IMR-90 (cell line): Measurements from ENCODE around the gene PDE11A. TPM values are rescaled to one million over a fixed set of nuclear protein-coding genes. Genes with fewer than 3 reads are reported as not detected.

Experiments
- ATAC-seq: fragments of 200-7000 bp; cut with Tn5 transposase; 2 replicates; pipeline ENCODE4 v1.9.1; 2020; ENCODE audit warnings: low read depth, mild to moderate bottlenecking, moderate library complexity
- BruUV-seq: library from RNA; stranded (reverse); fragments of 400-500 nt; replicated peaks from 2 replicates; lab custom pipeline; 2021; lab: Mats Ljungman, UMichigan
- CTCF ChIA-PET: fragments of 300-600 bp; formaldehyde crosslinking; extraction: SDS; loops from one replicate; lab custom pipeline; 2021; ENCODE audit warnings: antibody characterized with exemption; lab: Yijun Ruan, JAX
- POLR2A ChIA-PET: fragments of 300-600 bp; sonication (Branson Sonifier 250); formaldehyde crosslinking; loops from one replicate; lab custom pipeline; 2022; ENCODE audit warnings: antibody characterized with exemption; ENCODE audit not compliant: unreplicated experiment; lab: Charles Lee
- DNase-seq: peaks from one replicate; pipeline ENCODE4 v3.0.0; 2013
- H2AFZ ChIP-seq: replicated peaks from 2 replicates; pipeline ENCODE3; 2013; ENCODE audit warnings: low read length, mild to moderate bottlenecking; ENCODE audit not compliant: poor library complexity
- H2AK5ac ChIP-seq: 2 replicates; pipeline ENCODE4 v1.6.1; 2013; ENCODE audit warnings: low read depth, low read length, inconsistent platforms
- H2AK9ac ChIP-seq: replicated peaks from 2 replicates; pipeline ENCODE3; 2013; ENCODE audit warnings: mild to moderate bottlenecking, low read depth, low read length, moderate library complexity; ENCODE audit not compliant: poor library complexity
- H2BK120ac ChIP-seq: 2 replicates; pipeline ENCODE4 v1.6.1; 2013; ENCODE audit warnings: low read depth, low read length, inconsistent platforms
- H2BK15ac ChIP-seq: 3 replicates; pipeline ENCODE4 v1.6.1; 2013; ENCODE audit warnings: low read depth, low read length, inconsistent platforms
- H2BK20ac ChIP-seq: 2 replicates; pipeline ENCODE4 v1.6.1; 2013; ENCODE audit warnings: low read depth, mild to moderate bottlenecking, inconsistent platforms, low read length, moderate library complexity
- H2BK5ac ChIP-seq: 2 replicates; pipeline ENCODE4 v1.6.1; 2013; ENCODE audit warnings: mild to moderate bottlenecking, low read depth, low read length, inconsistent platforms; ENCODE audit not compliant: poor library complexity, severe bottlenecking
- H3K14ac ChIP-seq: replicated peaks from 2 replicates; pipeline ENCODE4 v1.6.1; 2013; ENCODE audit warnings: low read depth, low read length, inconsistent platforms
- H3K18ac ChIP-seq: 2 replicates; pipeline ENCODE4 v1.6.1; 2013; ENCODE audit warnings: low read depth, low read length, control low read depth
- H3K23ac ChIP-seq: 2 replicates; pipeline ENCODE4 v1.6.1; 2013; ENCODE audit warnings: low read depth, low read length, inconsistent platforms
- H3K27ac ChIP-seq: 2 replicates; pipeline ENCODE4 v1.5.1; 2013; ENCODE audit warnings: mild to moderate bottlenecking, control low read depth, low read length; ENCODE audit not compliant: insufficient read depth
- H3K27me3 ChIP-seq: 2 replicates; pipeline ENCODE4 v1.6.1; 2013; ENCODE audit warnings: low read length; ENCODE audit not compliant: control insufficient read depth, insufficient read depth
- H3K36me3 ChIP-seq: 2 replicates; pipeline ENCODE4 v1.6.1; 2013; ENCODE audit warnings: low read length, mixed read lengths; ENCODE audit not compliant: control insufficient read depth, insufficient read depth
- H3K4ac ChIP-seq: 2 replicates; pipeline ENCODE4 v1.6.1; 2013; ENCODE audit warnings: low read depth, low read length, inconsistent platforms
- H3K4me1 ChIP-seq: 2 replicates; pipeline ENCODE4 v1.6.1; 2013; ENCODE audit warnings: low read length, mixed read lengths; ENCODE audit not compliant: control insufficient read depth, insufficient read depth
- H3K4me2 ChIP-seq: 2 replicates; pipeline ENCODE4 v1.6.1; 2013; ENCODE audit warnings: low read depth, mild to moderate bottlenecking, control low read depth, low read length, moderate library complexity
- H3K4me3 ChIP-seq: 2 replicates; pipeline ENCODE4 v1.5.1; 2013; ENCODE audit warnings: low read depth, mild to moderate bottlenecking, control low read depth, low read length, moderate library complexity; ENCODE audit not compliant: insufficient read depth
- H3K56ac ChIP-seq: 2 replicates; pipeline ENCODE4 v1.6.1; 2013; ENCODE audit warnings: low read length, inconsistent platforms; ENCODE audit not compliant: insufficient read depth; ENCODE audit errors: extremely low read depth
- H3K79me1 ChIP-seq, 2 experiments: 2 replicates each; pipeline ENCODE4 v1.6.1; 2013; ENCODE audit warnings: low read length in 2 of 2, inconsistent platforms in 1 of 2, low read depth in 1 of 2
- H3K9ac ChIP-seq: 2 replicates; pipeline ENCODE4 v1.6.1; 2013; ENCODE audit warnings: low read depth, low read length, control low read depth
- H3K9me1 ChIP-seq: 2 replicates; pipeline ENCODE4 v1.6.1; 2013; ENCODE audit warnings: low read length, inconsistent platforms; ENCODE audit not compliant: insufficient read depth
- H3K9me3 ChIP-seq: 2 replicates; pipeline ENCODE4 v1.6.1; 2013; ENCODE audit warnings: low read length; ENCODE audit not compliant: control insufficient read depth, insufficient read depth
- H4K20me1 ChIP-seq: 2 replicates; pipeline ENCODE4 v1.6.1; 2013; ENCODE audit warnings: low read length, inconsistent platforms; ENCODE audit not compliant: insufficient read depth
- H4K5ac ChIP-seq: 2 replicates; pipeline ENCODE4 v1.6.1; 2013; ENCODE audit warnings: mild to moderate bottlenecking, low read depth, low read length, control low read depth
- H4K8ac ChIP-seq, 2 experiments: 2 replicates each; pipeline ENCODE4 v1.6.1; 2013; ENCODE audit warnings: low read depth in 2 of 2, low read length in 2 of 2, control low read depth in 1 of 2, inconsistent platforms in 1 of 2
- H4K91ac ChIP-seq: 2 replicates; pipeline ENCODE4 v1.6.1; 2013; ENCODE audit warnings: low read depth, low read length, inconsistent platforms; ENCODE audit not compliant: insufficient read depth
- RAD21 ChIP-seq: IDR thresholded peaks from 2 replicates; pipeline ENCODE4 v1.6.1; 2012; ENCODE audit warnings: low read length, improper control_type of control experiment
- dilution Hi-C: fragments of 300-500 bp; cut with HindIII; formaldehyde crosslinking; loops from one replicate; pipeline ENCODE4 v1.14.3; 2018; ENCODE audit warnings: low sequenced_read_pairs; ENCODE audit not compliant: unreplicated experiment
- in situ Hi-C: fragments of 300-500 bp; cut with MboI; formaldehyde crosslinking; loops from 3 replicates; pipeline ENCODE4 v1.14.3; 2019; ENCODE audit warnings: low sequenced_read_pairs, inconsistent platforms, mixed read lengths
- intact Hi-C: fragments of 100-400 bp; cut with micrococcal nuclease; formaldehyde crosslinking; loops from 2 replicates; pipeline ENCODE4 v1.10.0; 2022
- polyA plus RNA-seq, 3 experiments: library from polyadenylated mRNA; depleted of rRNA; stranded (reverse); fragments of >200 nt; gene quantifications; 2 replicates each; pipeline ENCODE4 v1.2.3, GENCODE V29; 2012; ENCODE audit warnings: low replicate concordance in 1 of 3
- total RNA-seq: library from RNA; depleted of rRNA; stranded (reverse); fragments of >200 nt; gene quantifications from 2 replicates; pipeline ENCODE4 v1.2.3, GENCODE V29; 2012
- TF ChIP-seq, protein P1 (sequence below): fragments of 150-350 bp; IDR thresholded peaks from 2 replicates; pipeline ENCODE4 v1.6.1; 2016; ENCODE audit warnings: low read depth, mild to moderate bottlenecking, low read length, moderate library complexity, borderline replicate concordance

PDE11A gene
- total and polyA plus RNA-seq, 2 of the 4 experiments (the other 2 are of a cell fraction): 0.21 to 0.72 TPM

DNA sequence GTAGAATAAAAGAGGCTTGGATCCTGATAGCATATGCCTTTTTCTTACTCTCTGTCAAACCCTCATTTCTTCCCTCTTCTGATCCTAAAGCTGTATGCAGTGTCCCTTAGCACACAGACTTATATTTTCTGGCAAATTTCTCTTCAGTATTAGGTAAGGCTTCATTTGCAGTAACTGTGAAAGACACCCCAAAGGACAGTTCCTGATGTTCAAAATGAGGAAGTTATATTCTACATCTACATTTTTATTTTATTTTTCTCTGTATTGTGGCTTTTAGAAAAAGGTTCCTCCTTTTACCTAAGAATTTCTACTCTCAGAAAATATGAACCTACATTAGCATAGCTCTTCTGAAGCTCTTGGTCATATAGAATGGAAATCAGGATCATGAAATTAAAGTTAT lies 261.7 kb downstream of the PDE11A start:
- Histone ChIP-seq H2AK5ac (no peak overlapping the region), H3K18ac (no peak overlapping the region), H3K4me1 (no peaks in the 10 kb centered on the region), H3K9me1 (no peaks in the 10 kb centered on the region), H3K4me3 (no peak overlapping the region), H3K56ac (no peak overlapping the region), H3K27ac (no peak overlapping the region), H2AFZ (no peak overlapping the region), H3K14ac (no peak overlapping the region), H4K20me1 (no peaks in the 10 kb centered on the region), H2BK15ac (no peak overlapping the region), H2BK120ac (no peak overlapping the region), H2BK20ac (no peak overlapping the region), H2BK5ac (no peak overlapping the region), H3K23ac (no peak overlapping the region), H3K9me3 (no peaks in the 10 kb centered on the region), H3K36me3 (no peaks in the 10 kb centered on the region), H4K8ac (no peak overlapping the region), H4K91ac (no peak overlapping the region), H3K4ac (no peak overlapping the region), H3K9ac (no peak overlapping the region), H3K79me1 (no peaks in the 10 kb centered on the region), H3K4me2 (no peak overlapping the region), H2AK9ac (no peak overlapping the region), H3K27me3 (no peaks in the 10 kb centered on the region), H4K5ac (no peak overlapping the region)
- intact Hi-C loops (no loop called here), dilution Hi-C loops (no loop called here), in situ Hi-C loops (no loop called here)
- no peak for ATAC-seq
- POLR2A ChIA-PET: no interaction called here
- BruUV-seq: no TSS peak
- CTCF ChIA-PET: interaction anchor here (1.2 kb wide), 1 partner anchor 71 kb away, joined by 3 read pairs; no protein-coding TSS in a partner anchor
- TF ChIP-seq RAD21: no peak
- TF ChIP-seq, protein P1, sequence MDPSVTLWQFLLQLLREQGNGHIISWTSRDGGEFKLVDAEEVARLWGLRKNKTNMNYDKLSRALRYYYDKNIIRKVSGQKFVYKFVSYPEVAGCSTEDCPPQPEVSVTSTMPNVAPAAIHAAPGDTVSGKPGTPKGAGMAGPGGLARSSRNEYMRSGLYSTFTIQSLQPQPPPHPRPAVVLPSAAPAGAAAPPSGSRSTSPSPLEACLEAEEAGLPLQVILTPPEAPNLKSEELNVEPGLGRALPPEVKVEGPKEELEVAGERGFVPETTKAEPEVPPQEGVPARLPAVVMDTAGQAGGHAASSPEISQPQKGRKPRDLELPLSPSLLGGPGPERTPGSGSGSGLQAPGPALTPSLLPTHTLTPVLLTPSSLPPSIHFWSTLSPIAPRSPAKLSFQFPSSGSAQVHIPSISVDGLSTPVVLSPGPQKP: no peak
- DNase-seq: no peak
